HFFc6 (cell line): ENCODE results near the gene GLI3. TPM values are rescaled to one million over a fixed set of nuclear protein-coding genes. Genes with fewer than 3 reads are reported as not detected.

Experiments
- DNase-seq: peaks from one replicate; pipeline ENCODE4 v3.0.0-alpha.2; 2018
- H3K27ac Mint-ChIP-seq: 2 replicates; pipeline ENCODE4 v1.8.0; 2020; ENCODE audit warnings: mild to moderate bottlenecking, mixed read lengths
- H3K27me3 Mint-ChIP-seq: 2 replicates; pipeline ENCODE4 v1.8.0; 2021; ENCODE audit warnings: mild to moderate bottlenecking, moderate library complexity, mixed read lengths; ENCODE audit not compliant: insufficient read depth
- H3K36me3 Mint-ChIP-seq: 2 replicates; pipeline ENCODE4 v1.8.0; 2021; ENCODE audit warnings: low read depth, mixed read lengths
- H3K4me1 Mint-ChIP-seq: 2 replicates; pipeline ENCODE4 v1.8.0; 2020; ENCODE audit warnings: low read depth, mixed read lengths
- H3K4me3 Mint-ChIP-seq: 2 replicates; pipeline ENCODE4 v1.8.0; 2020; ENCODE audit warnings: mild to moderate bottlenecking, moderate library complexity, mixed read lengths
- H3K9me3 Mint-ChIP-seq: 2 replicates; pipeline ENCODE4 v1.8.0; 2020; ENCODE audit warnings: mild to moderate bottlenecking, mixed read lengths
- total RNA-seq, 6 experiments: library from RNA; stranded (reverse); fragmentation: NEBNext Ultra II Directional; extraction: Animal tissue kit (Norgen Biotek cat#: 25700); gene quantifications; 2 replicates in 1 of 6; 3 replicates in 5 of 6; pipeline ENCODE4 v1.2.3, GENCODE V29; 2021
- TF ChIP-seq, protein P1 (sequence below): fragments of 200-600 bp; sonication (generic); IDR thresholded peaks from 2 replicates; pipeline ENCODE4 v1.5.0; 2021; ENCODE audit warnings: antibody characterized with exemption, mild to moderate bottlenecking

The GLI3 gene
- total RNA-seq, 6 experiments from 2014 or later, result 12.5 to 23.0 (median 21.7) TPM

DNA sequence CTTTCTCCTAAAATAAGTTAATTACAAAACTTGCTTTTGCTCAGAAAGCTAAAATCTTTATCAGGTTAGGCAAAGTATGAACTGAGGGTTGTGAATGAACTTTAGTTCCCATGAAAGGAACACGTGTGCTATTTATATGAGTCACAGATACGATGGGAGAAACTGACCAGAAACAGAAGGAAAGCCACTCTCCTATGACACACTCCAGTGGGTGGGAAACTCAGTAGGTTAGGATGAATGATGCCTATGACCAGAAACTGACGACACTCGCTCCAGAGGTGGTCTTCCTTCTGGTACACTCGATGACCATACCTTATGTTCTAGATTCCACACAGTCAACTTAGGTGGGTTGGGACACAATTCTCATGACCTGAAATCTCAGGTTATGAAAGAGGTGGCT is 318.4 kb downstream of the GLI3 start:
- Mint-ChIP-seq H3K4me3 (no peak overlapping the region), H3K27me3 (peaks cover 2% of the 10 kb centered on the region; the same call in 1 of the 2 replicates), H3K36me3 (no peaks in the 10 kb centered on the region), H3K9me3 (no peaks in the 10 kb centered on the region), H3K4me1 (peaks cover 81% of the 10 kb centered on the region), H3K27ac (peak overlapping the region; percentile 81)
- TF ChIP-seq, protein P1, sequence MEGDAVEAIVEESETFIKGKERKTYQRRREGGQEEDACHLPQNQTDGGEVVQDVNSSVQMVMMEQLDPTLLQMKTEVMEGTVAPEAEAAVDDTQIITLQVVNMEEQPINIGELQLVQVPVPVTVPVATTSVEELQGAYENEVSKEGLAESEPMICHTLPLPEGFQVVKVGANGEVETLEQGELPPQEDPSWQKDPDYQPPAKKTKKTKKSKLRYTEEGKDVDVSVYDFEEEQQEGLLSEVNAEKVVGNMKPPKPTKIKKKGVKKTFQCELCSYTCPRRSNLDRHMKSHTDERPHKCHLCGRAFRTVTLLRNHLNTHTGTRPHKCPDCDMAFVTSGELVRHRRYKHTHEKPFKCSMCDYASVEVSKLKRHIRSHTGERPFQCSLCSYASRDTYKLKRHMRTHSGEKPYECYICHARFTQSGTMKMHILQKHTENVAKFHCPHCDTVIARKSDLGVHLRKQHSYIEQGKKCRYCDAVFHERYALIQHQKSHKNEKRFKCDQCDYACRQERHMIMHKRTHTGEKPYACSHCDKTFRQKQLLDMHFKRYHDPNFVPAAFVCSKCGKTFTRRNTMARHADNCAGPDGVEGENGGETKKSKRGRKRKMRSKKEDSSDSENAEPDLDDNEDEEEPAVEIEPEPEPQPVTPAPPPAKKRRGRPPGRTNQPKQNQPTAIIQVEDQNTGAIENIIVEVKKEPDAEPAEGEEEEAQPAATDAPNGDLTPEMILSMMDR, result no peak
- peak; percentile 62 for DNase-seq

DNA sequence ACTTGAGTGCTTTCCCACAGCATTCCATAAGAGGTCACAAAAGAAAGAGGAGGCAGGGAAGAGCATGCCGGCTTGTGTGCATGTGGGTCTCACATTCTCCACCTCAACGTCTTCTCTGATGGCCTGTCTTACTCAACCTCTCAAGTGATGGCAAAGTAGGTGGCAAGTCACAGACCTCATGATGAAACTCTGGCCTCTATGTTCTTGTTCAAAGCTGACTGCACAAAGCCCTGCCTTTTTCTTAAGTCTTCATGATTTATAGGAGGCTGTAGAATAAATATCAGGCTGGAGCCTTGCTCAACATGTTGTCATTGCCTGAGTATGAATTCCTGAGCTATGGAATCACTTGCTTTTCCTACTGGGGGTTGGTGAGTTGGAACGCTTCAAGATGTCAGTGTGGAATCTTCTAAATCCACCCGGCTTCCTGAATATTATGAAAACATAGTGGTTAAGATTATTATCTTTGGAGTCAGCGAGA is 320.5 kb downstream of the GLI3 start:
- TF ChIP-seq, protein P1, result no peak
- DNase-seq, result peak; percentile 98
- peaks cover 9% of the 10 kb centered on the region; the same call in 1 of the 2 replicates for H3K36me3 Mint-ChIP-seq
- H3K4me3 Mint-ChIP-seq, result peak overlapping the region; percentile 76
- H3K9me3 Mint-ChIP-seq, result no peaks in the 10 kb centered on the region; the same call in 1 of the 2 replicates
- H3K27me3 Mint-ChIP-seq, result peaks cover 2% of the 10 kb centered on the region; the same call in 1 of the 2 replicates
- H3K4me1 Mint-ChIP-seq, result peaks cover 88% of the 10 kb centered on the region
- peak overlapping the region; percentile 98 for H3K27ac Mint-ChIP-seq

DNA sequence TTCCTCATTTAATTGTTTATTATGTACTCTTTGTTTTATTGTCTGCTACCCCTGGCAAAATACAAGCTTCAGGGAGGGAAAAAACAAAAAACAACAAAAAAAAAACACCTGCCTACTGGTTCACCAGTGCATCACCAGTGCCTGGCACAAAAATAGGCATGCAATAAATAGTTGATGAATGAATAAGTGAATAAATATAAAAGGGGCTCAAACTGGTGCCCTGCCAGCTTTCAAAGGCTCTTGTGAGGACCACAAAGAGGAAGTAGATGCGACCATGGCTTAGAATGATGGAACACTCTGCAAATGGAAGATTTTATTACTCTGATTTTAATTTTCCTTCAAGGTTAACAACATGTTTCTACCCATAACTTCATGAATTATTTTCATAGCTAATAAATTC is 321.1 kb downstream of the GLI3 start:
- Mint-ChIP-seq H3K4me1 (peaks cover 88% of the 10 kb centered on the region), H3K27me3 (peaks cover 2% of the 10 kb centered on the region; the same call in 1 of the 2 replicates)

DNA sequence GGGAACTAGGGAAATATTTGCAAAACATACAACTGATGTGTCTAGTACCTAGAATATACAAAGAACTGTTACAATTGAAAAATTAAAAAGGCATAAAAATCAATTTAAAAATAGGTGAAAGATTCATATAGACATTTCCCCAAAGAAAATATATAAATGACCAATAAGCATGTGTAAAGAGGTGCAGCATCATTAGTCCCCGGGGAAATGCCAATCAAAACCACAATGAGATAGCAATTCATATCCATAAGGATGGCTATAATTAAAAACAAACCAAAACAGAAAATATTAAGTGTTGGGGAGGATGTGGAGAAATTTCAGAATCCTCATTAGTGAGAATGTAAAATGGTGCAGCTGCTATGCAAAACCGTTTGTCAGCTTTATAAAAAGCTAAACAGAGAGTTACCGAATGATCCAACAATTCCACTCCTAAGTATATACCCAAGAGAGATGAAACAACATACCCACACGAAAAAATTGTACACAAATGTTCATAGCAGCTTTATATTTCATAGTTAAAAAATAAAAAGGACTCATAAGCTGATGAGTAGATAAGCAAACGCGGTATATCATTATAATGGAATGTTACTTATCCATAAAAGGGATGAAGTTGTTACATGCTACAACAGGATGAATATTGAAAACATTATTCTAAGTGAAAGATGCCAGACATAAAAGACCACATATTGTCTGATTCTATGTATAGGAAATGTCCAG is 324.0 kb downstream of the GLI3 start:
- TF ChIP-seq, protein P1, result no peak
- peak overlapping the region; percentile 88 for H3K27ac Mint-ChIP-seq
- peaks cover 18% of the 10 kb centered on the region for H3K36me3 Mint-ChIP-seq
- H3K27me3 Mint-ChIP-seq, result no peaks in the 10 kb centered on the region; the same call in 1 of the 2 replicates
- no peak for DNase-seq
- peaks cover 5% of the 10 kb centered on the region; the same call in 1 of the 2 replicates for H3K9me3 Mint-ChIP-seq
- peak overlapping the region; percentile 53 for H3K4me3 Mint-ChIP-seq
- peaks cover 79% of the 10 kb centered on the region for H3K4me1 Mint-ChIP-seq

More for the DNA sequence above, 321.1 kb downstream of the GLI3 start:
- Mint-ChIP-seq H3K9me3 (no peaks in the 10 kb centered on the region; the same call in 1 of the 2 replicates), H3K27ac (peak overlapping the region; percentile 98), H3K4me3 (peak overlapping the region; percentile 76), H3K36me3 (peaks cover 9% of the 10 kb centered on the region; the same call in 1 of the 2 replicates)
- TF ChIP-seq, protein P1, result no peak
- DNase-seq, result no peak

DNA sequence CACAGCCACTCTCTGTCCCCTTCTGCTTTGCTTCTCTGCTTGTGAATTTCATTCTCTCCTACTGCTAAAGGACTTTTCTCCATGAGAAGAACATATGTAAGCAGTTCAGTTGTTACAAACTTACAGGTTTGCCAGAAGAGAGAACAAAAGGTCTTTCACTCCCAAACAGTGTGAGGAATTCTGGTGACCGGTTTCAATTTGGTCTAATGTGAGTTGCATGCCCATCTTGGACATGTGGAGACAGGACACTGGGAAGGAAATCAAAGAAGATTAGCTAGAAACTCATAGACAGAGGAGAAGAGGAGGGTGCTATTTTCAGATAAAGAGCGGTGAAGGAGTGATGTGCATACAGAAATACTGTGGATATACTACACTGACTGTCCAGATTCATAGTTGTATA is 324.6 kb downstream of the GLI3 start:
- Mint-ChIP-seq H3K4me1 (peaks cover 73% of the 10 kb centered on the region), H3K27ac (peak overlapping the region; percentile 88), H3K27me3 (no peaks in the 10 kb centered on the region; the same call in 1 of the 2 replicates), H3K4me3 (peak overlapping the region; percentile 26; the same call in 1 of the 2 replicates), H3K9me3 (peaks cover 5% of the 10 kb centered on the region; the same call in 1 of the 2 replicates), H3K36me3 (peaks cover 18% of the 10 kb centered on the region)
- no peak for DNase-seq
- TF ChIP-seq, protein P1, result no peak
